Heart left ventricle (tissue), 16 donors: ENCODE results near the gene FTO. TPM values are rescaled to one million over a fixed set of nuclear protein-coding genes. Genes with fewer than 3 reads are reported as not detected.

Experiments
- ATAC-seq, 4 donors: fragments of 200-7000 bp; cut with Tn5 transposase; one replicate each; pipeline ENCODE4 v1.9.1; 2020 to 2022; ENCODE audit warnings: moderate library complexity in 4 of 4, mild to moderate bottlenecking in 3 of 4, moderate number of reproducible peaks in 1 of 4
- DNase-seq, 5 donors: peaks; one replicate each; pipeline ENCODE4 v3.0.0-alpha.2; 2020
- H3K27ac ChIP-seq, 12 donors: fragments of 200-600 bp; sonication (generic) in 4 of 12; one replicate each; pipeline versions ENCODE4 v1.5.0 to v1.8.0; 2016 to 2022; ENCODE audit warnings: mild to moderate bottlenecking in 2 of 12
- H3K27me3 ChIP-seq, 9 donors: fragments of 200-600 bp; sonication (generic) in 2 of 9; one replicate each; pipeline versions ENCODE4 v1.5.1 to v1.8.0; 2016 to 2022; ENCODE audit warnings: mild to moderate bottlenecking in 3 of 9
- H3K36me3 ChIP-seq, 9 donors: fragments of 200-600 bp; sonication (generic) in 2 of 9; one replicate each; pipeline versions ENCODE4 v1.5.0 to v1.8.0; 2018 to 2022; ENCODE audit warnings: mild to moderate bottlenecking in 2 of 9
- H3K4me1 ChIP-seq, 12 donors: fragments of 200-600 bp; sonication (generic) in 4 of 12; one replicate each; pipeline versions ENCODE4 v1.5.0 to v1.8.0; 2016 to 2022; ENCODE audit warnings: mild to moderate bottlenecking in 3 of 12
- H3K4me3 ChIP-seq, 12 donors: fragments of 200-600 bp; sonication (generic) in 4 of 12; one replicate each; pipeline versions ENCODE4 v1.5.0 to v1.8.0; 2017 to 2022; ENCODE audit warnings: mild to moderate bottlenecking in 9 of 12, moderate library complexity in 4 of 12
- H3K9me3 ChIP-seq, 12 donors: fragments of 200-600 bp; sonication (generic) in 4 of 12; one replicate each; pipeline versions ENCODE4 v1.5.0 to v1.8.0; 2016 to 2022; ENCODE audit warnings: mild to moderate bottlenecking in 1 of 12
- CTCF ChIP-seq, 12 donors: fragments of 200-600 bp; sonication (generic) in 4 of 12; IDR thresholded peaks; one replicate each; pipeline versions ENCODE4 v1.5.0 to v1.8.0; 2018 to 2022; ENCODE audit warnings: antibody characterized with exemption in 12 of 12, mild to moderate bottlenecking in 5 of 12
- POLR2A ChIP-seq, 2 donors: fragments of 450-650 bp; IDR thresholded peaks; one replicate each; pipeline ENCODE4 v1.6.1; 2017; ENCODE audit warnings: antibody characterized with exemption in 2 of 2, mild to moderate bottlenecking in 2 of 2, moderate library complexity in 2 of 2
- WGBS, 4 donors: extraction: QIAGEN DNeasy Blood & Tissue Kit in 2 of 4; methylation state at CpG; one replicate each; pipeline versions ENCODE4 v1.1.5 to v1.1.7; 2013 to 2018; 5-methylcytosine and 5-hydroxymethylcytosine counted together
- intact Hi-C, 10 donors: fragments of 100-400 bp; cut with DNase I; formaldehyde crosslinking; loops; one replicate each; pipeline versions ENCODE4 v1.11.1 to v1.14.2; 2022
- polyA plus RNA-seq, 2 donors: library from polyadenylated mRNA; stranded (reverse); fragments of 200-250 nt; gene quantifications; one replicate each; pipeline ENCODE4 v1.2.3, GENCODE V29; 2013
- total RNA-seq, 9 donors: library from RNA; depleted of rRNA in 2 of 9; stranded (reverse); fragments of >200 nt in 2 of 9; fragmentation: NEBNext Ultra II Directional in 3 of 9; extraction: Animal tissue kit (Norgen Biotek cat#: 25700) in 3 of 9; gene quantifications; one replicate each; pipeline versions ENCODE4 v1.1.0 to v1.2.4, GENCODE V29; 2016 to 2023
- donor health status: ischemic (EF 13 %, LVEDD 7.1; RV severe dilation, severe dysfunction).
- donor health status: healthy with polysubstance abuse.
- donor health status: DM: no; HTN: yes; CAD: no.
- donor health status: DM: no; HTN: no; CAD: no.
- donor health status: ischemic (EF 25% LVEDD 6.9; RV normal size, moderate dysfunction).
- donor health status: ischemic (EF 25% LVEDD 5.7; RV mildly dilated, moderate dysfunction).
- donor health status: healthy.
- donor health status: DM: yes; HTN: yes; CAD: no.
- donor health status: ischemic (EF 35%, LVEDD 5.7; RV mildly dilated, moderate dysfunction).
- donor health status: nonischemic (EF 11% LVEDD 7.7; RV severe dilation, severe dysfunction).
- donor health status: DM: yes; HTN: yes; CAD: no.
- donor health status: PGD.
- donor health status: ischemic (EF 29% LVEDD 5.4; RV normal size, mild dysfunction).
- donor health status: nonischemic (EF 23%, LVEDD 6.1; RV moderate dilation, normal function).

Gene FTO
- total and polyA plus RNA-seq, 11 donors = 11.8 to 105 (median 86.8) TPM

- H3K9me3 ChIP-seq = peaks cover 0 to 6% (median 0%) of the 10 kb centered on the region in 12 donors
- no peak overlapping the region for H3K27ac ChIP-seq
- intact Hi-C loops = no loop called here
- TF ChIP-seq POLR2A (IDR thresholded peaks at IDR 0.05) (no peak), CTCF (IDR thresholded peaks at IDR 0.05) (no peak)
- WGBS, 4 donors = 78 to 97% (median 88%) methylated on average over 3 to 4 of the region's 4 CpGs
- H3K36me3 ChIP-seq = no peaks in the 10 kb centered on the region
- H3K4me1 ChIP-seq = no peaks in the 10 kb centered on the region
- ATAC-seq = no peak
- DNase-seq = no peak
- H3K4me3 ChIP-seq = no peak overlapping the region
- H3K27me3 ChIP-seq = no peaks in the 10 kb centered on the region
These were observed 441.9 kb downstream of the FTO start for GRCh38 chr16:54145881-54146280.

GRCh38 chr16:54148974-54149373 is 445.0 kb downstream of the FTO start:
- H3K27me3 ChIP-seq = no peaks in the 10 kb centered on the region
- DNase-seq = no peak
- no peak for TF ChIP-seq CTCF (IDR thresholded peaks at IDR 0.05)
- no peak for TF ChIP-seq POLR2A (IDR thresholded peaks at IDR 0.05)
- H3K4me3 ChIP-seq = no peak overlapping the region
- 93 to 96% (median 94%) methylated on average over 4 of the region's 4 CpGs for WGBS, 4 donors
- H3K27ac ChIP-seq = no peak overlapping the region
- intact Hi-C loops = no loop called here
- peaks cover 0 to 6% (median 0%) of the 10 kb centered on the region in 12 donors for H3K9me3 ChIP-seq
- no peak for ATAC-seq
- H3K36me3 ChIP-seq = no peaks in the 10 kb centered on the region
- no peaks in the 10 kb centered on the region for H3K4me1 ChIP-seq

DNA sequence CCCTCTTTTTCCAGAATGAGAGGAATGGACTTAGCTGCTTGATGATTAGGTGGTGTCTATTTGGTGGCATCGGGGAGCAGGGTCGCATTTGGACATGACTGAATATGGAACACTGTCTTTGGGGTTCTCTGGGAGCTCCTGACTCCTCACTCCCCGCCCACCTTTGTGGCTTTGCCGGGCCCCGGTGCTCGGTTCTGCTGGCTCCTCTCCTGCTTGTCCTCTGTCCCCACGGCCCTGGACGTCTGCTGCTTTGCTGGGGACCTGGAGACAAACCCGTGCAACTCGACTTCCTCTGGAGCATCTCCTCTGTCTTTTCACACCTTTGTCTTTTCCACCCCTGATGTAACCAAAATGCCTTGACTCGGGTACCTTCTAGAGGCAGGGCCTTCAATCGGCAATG is 446.9 kb downstream of the FTO start:
- TF ChIP-seq POLR2A (IDR thresholded peaks at IDR 0.05) = no peak
- no peak for TF ChIP-seq CTCF (IDR thresholded peaks at IDR 0.05)
- ATAC-seq (no peak), DNase-seq (no peak)
- Histone ChIP-seq H3K27ac (no peak overlapping the region), H3K27me3 (no peaks in the 10 kb centered on the region), H3K36me3 (no peaks in the 10 kb centered on the region), H3K9me3 (peaks cover 0 to 6% (median 0%) of the 10 kb centered on the region in 12 donors), H3K4me1 (no peaks in the 10 kb centered on the region), H3K4me3 (no peak overlapping the region)
- intact Hi-C loops = no loop called here
- WGBS, 4 donors = 84 to 91% (median 88%) methylated on average over 12 of the region's 12 CpGs

DNA sequence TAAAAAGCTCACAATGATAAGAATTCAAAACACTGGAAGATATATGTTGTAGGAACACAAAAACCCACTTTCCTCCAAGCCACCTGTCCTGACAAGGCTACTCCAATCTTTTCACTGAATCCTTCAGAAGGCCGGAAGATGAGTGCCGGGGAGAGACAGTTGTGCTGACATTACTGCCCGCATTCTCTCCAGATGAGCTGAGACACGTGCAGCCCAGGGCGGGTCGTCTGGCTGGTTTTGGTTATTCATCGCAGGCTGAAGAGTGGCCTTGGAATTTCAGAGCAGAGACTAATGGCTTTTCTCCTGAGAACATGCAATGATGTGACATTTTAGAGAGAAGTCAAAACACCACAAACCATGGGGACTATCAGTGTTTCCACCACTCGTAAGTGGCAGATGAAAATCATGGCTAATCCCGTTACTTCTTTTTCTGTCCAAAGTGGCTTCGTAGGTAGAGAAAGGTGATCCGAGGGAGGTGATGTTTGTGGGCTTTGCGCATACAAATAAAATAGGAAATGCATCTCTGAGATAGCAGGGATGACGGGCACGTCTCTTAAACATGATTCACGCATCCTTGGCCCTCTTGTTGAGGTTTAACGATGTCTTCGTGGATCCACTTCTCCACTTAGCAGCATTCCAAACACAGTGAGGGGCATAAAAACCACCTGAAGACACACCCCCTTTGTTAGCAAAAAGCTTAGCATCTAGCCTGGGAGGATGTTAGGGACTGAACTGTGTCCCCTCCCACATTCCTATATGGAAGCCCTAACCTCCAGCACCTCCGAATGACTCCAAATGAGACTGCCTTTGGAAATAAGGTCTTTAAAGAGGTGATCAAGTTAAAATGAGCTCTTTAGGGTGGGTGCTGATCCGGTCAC is 448.6 kb downstream of the FTO start:
- Histone ChIP-seq H3K36me3 (no peaks in the 10 kb centered on the region), H3K27ac (no peak overlapping the region), H3K27me3 (no peaks in the 10 kb centered on the region), H3K4me3 (no peak overlapping the region), H3K9me3 (peaks cover 0 to 6% (median 0%) of the 10 kb centered on the region in 12 donors), H3K4me1 (no peaks in the 10 kb centered on the region)
- intact Hi-C loops = no loop called here
- 83 to 86% (median 85%) methylated on average over 19 of the region's 19 CpGs for WGBS, 4 donors
- no peak for ATAC-seq
- no peak for TF ChIP-seq POLR2A (IDR thresholded peaks at IDR 0.05)
- TF ChIP-seq CTCF (IDR thresholded peaks at IDR 0.05) = no peak
- no peak for DNase-seq
